GM18909 (cell line): ENCODE data around the gene SYNGR4.
"Not testable (repeated sequence)": the region's sequence is repeated elsewhere in the genome, so short reads cannot be mapped to it uniquely, and the experiment has no call there.

Experiments
- ATAC-seq: cut with Tn5 transposase; IDR thresholded peaks from one replicate; pipeline ENCODE4 v1.9.1; 2021; ENCODE audit warnings: mild to moderate bottlenecking; ENCODE audit not compliant: unreplicated experiment, poor library complexity

SYNGR4 gene, protein sequence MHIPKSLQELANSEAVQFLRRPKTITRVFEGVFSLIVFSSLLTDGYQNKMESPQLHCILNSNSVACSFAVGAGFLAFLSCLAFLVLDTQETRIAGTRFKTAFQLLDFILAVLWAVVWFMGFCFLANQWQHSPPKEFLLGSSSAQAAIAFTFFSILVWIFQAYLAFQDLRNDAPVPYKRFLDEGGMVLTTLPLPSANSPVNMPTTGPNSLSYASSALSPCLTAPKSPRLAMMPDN

DNA sequence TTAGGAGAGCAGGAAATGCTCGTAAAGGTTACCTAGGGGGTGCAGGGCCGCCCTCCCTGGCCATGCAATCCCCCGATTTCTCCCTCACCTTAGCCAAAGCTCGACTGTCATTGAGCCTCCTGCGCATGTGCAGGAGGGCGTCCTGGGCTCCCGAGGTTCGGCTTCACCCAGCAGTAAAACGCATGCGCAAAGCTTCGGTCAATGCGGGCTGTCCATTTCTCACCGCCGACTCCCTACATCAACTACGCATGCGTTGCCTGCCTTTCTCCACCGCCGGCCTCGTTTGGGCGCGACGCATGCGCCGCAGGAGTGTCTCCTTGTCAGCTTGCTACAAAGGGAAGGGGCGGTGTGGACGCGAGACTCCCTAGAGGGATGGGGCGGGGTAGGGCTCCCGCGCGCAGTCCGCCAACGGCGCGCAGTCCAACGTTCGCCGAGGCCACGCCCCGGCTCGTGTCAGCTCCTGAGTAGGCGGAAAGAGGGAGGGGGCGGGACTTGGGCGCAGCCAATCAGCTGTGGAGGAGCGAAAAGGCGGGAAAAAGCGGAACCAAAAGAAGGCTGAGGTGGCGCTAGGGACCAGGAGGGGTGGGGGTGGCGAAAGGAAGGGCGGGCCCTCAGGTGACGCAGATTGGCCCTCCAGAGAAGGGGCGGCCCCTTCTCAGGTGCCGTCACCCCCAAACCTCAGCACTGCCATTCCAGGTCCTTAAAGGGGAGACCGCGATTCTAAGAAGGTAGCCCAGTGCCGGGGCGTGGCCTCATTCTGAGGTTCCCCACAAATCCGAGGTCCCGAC is at the start of gene SYNGR4, which contains the start of gene TMEM143:
Gene SYNGR4 (plus strand): TSS at position 558 of the 788 bp plus-strand sequence. CDS start 1,476 bp downstream, outside the sequence.
Gene TMEM143 (minus strand): TSS at position 131 of the 788 bp plus-strand sequence. CDS start 20 bp downstream, at position 111.
- ATAC-seq: peak; percentile 83

DNA sequence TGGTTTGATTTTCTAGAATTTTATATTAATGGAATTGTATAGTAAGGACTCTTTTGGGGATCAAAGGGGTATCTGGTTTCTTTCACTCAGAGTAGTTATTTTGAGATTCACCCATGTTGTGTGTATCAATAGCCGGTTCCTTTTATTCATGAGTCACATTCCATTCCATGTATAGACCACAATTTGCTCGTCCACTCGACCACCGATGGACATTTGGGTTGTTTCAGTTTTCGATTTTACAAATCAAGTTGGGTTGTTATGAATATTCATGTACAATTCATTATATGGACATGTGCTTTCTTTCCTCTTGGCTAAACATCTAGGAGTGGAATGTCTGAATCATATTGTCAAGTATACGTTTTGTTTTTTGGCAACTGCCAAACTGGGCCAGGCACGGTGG is 48.5 kb upstream of the SYNGR4 start:
- ATAC-seq: no peak

DNA sequence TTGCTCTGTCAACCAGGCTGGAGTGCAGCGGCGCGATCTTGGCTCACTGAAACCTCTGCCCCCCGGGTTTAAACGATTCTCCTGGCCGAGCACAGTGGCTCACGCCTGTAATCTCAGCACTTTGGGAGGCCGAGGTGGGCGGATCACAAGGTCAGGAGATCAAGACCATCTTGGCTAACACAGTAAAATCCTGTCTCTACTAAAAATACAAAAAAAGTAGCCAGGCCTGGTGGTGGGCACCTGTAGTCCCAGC is 46.5 kb upstream of the SYNGR4 start:
- not testable (repeated sequence) for ATAC-seq

DNA sequence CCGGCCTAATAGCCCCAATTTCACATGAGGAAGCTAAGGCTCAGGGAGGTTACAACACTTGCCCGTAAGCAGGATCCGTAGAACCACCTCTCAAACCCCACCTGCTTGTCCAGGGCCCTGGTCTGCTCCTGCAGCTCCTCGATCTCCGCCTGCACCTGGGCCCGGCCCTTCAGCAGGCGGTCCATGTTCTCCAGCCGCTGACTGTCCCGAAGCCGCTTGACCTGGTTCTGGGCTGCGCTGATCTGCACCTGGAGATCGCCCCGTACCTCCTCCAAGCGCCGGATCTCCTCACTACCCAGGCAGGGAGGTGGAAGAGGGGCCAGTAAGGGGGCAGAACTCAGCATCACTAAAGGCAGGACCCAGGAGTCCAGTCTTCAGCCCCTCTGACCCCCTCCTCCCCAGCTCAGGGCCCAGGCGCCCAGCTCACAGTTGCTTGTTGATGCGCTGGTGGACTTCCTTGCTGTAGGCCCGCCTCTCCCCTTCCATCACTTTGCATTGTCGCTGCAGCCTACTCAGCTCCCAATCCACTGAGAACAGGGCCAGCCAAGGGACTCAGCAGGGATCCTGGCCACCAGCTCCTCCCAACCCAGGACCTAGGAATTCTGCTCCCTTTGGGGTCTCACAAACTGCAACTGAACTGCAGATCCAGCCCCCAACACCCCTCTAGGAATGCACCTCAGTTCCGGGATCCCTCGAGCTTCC is 45.7 kb upstream of the SYNGR4 start:
- ATAC-seq: no peak

DNA sequence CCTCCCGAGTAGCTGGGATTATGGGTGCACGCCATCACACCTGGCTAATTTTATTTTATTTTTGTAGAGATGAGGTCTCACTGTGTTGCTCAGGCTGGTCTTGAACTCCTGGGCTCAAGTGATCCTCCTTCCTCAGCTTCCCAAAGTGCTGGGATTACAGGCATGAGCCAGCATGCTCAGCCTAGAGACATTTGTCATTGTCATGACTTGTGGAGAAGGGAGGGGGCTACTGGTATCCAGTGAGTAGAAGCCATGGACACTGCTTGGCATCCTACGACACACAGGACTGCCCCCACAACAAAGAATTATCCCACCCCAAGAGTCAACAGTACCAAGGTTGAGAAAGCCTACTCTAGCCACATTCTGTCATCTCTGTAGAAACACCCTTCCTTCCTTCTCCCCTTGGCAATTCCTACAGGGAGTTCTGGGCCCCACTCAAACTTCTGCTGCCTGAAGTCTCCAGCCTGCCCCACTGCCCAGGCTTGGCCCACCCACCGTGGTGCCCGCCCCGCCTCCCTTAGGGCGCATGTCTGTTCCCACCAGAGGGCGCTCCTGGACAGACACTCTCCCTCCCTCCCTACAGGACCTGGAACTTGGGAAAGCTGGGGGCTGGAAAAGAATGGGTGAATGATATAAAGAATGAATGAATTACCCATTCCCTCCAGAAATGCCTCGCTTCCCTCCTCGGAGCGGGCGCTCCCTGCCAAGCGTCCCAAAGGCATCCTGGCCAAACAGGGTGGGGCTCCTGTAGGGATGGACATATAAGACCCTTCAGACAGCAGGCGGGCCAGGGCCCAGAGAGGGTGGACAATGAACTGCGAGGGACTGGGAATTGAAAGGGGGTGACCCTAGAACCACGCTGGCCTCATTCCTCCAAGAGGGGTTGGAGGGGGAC is 44.3 kb upstream of the SYNGR4 start:
- no peak for ATAC-seq

DNA sequence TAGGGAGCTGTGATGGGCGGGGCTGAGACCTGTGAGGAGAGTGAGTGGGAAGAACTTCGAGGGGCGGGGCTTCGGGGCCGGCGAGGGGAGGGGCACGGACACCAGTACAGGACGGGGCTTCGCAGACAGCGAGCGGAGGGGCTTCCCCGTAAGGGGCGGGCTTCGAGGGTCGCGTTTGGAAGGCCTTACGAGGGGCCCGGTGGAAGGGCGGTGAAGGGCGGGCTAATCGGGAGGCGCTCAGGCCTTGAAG is 42.9 kb upstream of the SYNGR4 start:
- ATAC-seq: peak; percentile 51

DNA sequence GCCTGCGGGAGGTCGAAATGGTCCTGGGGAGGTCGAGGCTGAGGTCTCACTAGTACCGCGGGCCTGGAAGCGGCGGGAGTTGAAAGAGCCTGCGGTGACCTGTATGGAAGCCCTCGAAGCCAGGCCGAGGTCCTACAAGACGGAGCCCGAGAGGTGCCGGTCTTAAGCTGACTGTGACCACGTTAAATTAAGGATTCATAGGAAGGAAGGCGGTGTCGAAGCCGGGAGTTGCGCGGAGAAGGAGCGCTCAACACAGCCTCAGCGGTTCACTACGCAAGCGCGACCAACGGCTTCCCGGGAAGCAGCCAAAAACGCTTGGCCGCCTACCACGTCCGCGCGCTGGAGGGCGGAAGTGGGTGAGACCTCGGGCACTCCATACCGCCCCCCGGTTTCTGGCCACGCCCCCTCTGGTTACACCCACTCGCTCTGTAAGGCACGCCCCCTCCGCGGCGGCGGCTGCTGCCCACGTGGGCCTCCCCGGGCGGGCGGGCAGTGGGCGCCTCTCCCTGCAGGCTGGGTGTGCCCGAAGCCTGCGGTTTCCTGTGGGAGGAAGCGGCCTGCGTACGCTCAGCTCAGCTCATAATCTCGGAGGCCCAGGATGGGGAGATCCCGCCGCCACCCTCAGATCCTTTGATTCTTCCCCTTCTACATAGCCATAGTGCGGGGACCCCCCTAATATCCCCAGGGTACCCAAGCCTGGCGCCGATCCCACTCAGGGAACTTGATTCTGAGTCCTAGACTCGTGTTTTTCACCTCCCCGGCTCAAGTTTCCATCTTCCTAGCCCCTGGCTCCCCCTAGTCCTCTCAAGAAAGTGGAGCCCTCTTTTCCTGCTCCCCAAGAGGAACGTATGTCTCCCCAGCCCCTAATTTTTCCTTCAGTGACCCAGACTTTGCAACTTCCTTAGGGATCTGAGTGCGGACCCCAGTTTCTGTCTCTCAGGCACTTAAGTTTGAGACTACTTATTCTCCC is 42.3 kb upstream of the SYNGR4 start:
- ATAC-seq: peak; percentile 70

DNA sequence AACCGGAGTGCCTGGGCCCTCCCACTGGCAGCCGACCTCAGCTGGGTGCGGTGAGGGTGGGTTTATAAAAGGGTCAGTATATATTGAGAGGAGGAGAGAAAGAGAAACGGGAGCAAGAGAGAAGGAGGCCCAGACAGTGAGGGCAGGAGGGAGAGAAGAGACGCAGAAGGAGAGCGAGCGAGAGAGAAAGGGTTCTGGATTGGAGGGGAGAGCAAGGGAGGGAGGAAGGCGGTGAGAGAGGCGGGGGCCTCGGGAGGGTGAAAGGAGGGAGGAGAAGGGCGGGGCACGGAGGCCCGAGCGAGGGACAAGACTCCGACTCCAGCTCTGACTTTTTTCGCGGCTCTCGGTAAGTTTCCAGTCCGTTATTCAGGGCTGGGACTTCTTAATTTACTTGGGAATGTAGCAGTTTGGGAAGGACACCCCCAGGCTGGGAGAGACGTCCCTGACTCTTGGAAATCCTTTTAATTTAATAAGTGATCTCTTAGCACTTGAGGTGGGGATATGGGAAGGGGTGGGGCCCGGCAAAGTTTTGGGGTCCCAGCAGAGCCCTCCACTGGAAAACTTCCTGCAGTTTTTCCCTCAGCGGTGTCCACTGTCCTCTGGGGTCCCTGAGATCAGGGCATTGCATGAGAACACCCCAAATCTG is 38.8 kb upstream of the SYNGR4 start, which contains the start of gene EMP3:
Gene EMP3 (plus strand): TSS at position 288 of the 646 bp plus-strand sequence. CDS start 1,293 bp downstream, outside the sequence.
- no peak for ATAC-seq

DNA sequence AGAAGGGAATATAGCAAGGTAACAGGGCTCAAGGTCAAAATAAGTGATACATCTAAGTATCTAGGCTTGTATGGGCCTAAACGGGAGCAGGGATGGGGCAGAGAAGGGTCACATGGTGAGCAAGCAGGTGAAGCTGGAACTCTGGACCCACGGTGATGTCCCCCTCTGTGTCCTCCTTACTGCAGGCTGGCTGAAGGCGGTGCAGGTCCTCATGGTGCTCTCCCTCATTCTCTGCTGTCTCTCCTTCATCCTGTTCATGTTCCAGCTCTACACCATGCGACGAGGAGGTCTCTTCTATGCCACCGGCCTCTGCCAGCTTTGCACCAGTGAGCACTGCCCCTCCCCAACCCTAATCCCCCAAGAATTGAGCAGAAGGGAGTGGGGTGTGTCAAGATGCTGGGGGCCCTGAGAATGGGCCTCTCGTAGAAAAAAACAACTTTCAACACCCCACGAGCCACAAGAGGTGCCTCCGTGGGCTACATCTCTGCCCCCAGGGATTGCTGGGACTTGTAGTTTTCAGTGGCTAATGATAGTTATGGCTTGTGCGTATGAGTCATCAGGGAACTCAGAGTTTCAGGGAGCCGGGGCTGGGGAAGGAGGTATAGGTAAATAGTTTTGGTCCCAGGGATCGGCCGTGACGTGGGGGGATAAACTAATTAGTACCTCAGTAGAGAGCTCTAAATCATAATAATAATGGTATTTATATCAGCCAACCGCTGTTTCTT is 34.8 kb upstream of the SYNGR4 start:
- ATAC-seq: no peak

DNA sequence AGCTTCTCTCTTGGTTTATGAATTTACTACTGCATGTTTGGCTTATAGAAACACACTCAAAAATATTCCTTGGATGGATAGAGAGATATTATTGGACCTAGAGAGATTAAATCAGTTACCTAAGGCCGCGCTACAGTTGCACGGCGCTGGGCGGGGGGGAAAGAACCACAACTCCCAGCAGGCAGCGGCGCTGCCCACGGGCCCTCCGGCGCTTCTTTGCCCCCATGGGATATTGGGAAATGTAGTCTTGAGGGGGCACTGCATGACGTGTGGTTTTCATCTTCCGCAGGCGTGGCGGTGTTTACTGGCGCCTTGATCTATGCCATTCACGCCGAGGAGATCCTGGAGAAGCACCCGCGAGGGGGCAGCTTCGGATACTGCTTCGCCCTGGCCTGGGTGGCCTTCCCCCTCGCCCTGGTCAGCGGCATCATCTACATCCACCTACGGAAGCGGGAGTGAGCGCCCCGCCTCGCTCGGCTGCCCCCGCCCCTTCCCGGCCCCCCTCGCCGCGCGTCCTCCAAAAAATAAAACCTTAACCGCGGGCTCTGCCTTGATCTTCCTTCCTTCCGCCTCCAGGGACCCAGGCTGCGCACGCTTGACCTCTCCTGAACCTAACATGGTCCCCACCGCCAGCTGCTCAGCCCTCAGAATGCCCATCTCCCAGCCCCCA is 34.0 kb upstream of the SYNGR4 start:
- peak; percentile 35 for ATAC-seq

DNA sequence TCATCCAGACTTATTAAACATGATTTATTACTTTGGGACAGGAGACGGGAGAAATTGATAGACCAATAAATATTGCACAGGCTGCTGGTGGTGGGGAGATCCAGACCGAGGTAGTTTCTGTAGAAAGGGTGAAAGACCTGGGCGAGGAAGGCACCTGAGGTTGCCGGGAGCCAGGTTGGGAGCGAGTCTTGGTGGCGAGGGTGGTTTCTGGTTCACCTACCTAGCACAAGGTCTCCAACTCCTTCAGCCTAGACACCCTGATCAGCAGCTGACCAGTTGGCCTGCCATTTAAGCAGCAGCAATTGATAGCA is 31.9 kb upstream of the SYNGR4 start:
- ATAC-seq: no peak

DNA sequence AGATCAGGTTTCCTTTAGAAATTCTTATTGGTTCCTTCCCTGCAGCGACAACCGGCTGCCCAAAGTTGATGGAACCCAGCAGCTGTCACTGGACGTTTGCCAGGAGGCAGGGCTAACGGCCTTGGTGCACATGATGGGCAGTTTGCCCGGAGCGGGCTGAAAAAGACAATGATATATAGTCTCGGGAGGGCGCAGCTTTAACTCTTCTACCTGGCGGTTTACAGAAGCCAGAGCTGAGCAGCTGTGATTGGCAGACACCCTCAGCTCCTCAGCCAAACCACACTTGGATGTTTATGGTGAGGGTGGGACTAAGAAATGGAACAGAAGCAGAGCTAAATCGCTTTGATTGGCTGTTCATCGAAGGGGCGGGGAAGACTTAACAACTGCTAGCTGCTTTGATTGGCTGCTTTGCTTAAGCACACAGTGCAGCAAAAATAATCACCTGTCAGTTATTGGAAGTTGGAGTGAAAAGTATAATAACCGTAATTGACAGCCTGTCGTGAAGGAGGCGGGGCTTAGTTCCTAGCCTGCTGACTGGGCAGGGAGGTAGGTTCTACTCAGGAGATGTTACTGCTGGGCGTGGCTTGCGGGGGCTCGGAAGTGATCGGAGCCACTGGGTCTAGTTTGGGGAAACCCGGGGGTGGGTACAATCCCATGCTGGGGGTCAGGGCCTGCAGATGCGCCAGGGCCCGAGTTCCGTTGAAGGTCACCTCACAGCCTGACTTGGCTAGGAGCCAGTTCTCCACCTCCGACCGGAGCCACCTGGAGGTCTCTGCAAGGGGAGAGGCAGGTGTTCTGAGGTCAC is 31.3 kb upstream of the SYNGR4 start:
- peak; percentile 60 for ATAC-seq

DNA sequence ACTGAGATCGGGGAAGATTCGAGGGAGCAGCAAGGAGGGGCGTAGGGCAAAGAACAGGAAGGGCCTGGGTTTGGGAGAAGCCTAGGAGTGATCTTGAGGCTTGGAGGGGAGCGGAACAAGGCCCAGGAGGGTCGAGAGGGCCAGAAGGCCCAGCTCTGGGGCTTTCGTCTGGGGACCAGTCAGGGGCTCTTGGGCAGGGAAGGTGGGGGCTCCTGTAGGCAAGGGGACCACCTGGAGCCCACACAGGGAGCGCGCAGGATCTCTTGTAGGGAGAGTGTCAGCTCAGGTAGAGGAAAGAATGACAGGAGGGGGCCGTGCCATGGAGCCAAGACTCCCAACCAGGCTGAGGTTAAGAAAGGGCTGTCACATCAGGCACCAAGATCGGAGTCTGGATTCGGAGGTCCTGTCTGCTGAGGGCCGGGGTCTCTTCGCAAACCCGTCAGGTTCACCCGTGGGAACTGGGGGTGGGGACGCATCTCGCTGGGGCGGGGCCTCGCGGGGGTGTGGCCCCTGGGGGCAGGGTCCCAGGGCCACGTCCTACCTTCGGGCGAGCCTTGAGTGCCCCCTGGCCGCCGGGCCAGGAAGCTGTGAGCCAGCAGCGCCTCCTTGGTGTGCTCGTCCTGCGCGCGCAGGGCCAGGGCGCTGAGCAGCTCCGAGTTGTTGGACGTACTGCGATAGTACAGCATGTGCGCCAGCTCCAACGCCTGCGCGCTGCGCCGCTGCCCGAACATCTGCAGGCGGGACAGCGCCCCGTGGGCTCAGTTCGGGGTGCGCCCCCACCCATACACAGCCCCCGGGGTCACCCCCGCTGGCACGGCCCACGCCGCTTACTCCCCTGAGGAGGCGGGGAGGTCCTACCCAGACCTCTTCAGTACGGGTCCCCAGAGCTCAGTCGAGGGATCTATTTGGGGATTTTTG is 30.4 kb upstream of the SYNGR4 start:
- ATAC-seq: peak; percentile 58

DNA sequence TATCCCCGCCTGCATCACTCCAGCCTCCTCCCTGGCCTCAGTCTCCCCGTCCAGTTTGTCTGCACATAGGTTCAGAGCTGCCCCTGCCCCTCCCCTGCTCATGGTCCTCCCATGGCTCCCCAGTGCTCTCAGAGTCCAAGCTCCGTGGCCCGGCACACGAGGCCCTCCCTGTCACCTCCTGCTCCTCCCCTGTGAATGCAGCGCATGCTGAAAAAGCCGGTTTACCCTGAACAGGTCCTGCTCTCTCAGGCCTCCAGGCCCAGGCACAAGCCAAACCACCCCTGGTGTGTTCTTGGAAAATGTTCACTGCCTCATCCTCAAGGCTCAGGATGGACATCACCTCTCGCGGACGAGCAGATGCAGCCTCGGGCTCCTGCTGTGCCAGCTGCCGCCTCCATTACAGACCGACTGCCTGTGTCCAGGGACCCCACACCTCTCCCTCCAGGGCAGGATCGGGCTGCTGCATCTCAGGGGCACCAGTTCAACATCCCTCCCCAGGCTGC is 25.9 kb upstream of the SYNGR4 start:
- no peak for ATAC-seq

DNA sequence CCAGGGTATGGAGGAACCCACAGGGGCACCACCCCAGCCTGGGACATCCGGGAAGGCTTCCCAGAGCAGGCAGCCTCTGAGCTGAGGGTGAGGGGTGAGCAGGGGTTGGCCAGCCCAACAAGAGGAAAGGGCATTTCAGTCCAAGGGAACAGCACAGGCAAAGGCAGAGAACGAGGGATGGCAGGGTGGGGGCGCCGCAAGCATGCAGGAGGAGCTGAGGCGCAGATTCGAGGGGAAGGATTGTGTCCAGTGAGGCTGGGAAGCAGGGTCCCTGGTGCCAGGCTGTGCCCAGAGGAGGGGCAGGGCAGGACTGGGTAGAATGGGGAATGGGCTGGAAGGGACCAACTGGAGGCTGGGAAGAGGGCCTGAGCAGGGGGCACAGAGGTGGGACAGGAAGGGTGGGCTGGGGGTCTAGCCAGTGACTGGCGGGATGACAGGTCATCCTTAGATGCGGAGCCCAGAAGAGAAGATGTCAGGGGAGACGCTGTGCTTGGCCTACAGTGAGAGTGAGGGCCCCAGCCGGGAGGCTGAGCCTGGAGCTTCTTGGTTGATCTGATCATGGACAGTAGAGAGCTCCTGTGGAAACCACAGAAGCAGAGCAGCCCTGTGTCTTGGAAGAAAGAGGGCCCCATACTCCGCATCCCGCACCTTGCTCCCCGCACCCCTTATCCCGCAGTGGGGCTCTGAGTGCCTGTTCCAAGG is 25.2 kb upstream of the SYNGR4 start:
- ATAC-seq: no peak
